Stimulated activated CD4-positive, alpha-beta T cell treated with anti-CD3 and anti-CD28 coated beads, TNF-alpha, amount 100 ng/mL, for 1 hour (primary cell): ENCODE results near the gene ZNF846.
"Not testable (repeated sequence)": the region's sequence is repeated elsewhere in the genome, so short reads cannot be mapped to it uniquely, and the experiment has no call there.

Source experiments
- DNase-seq, 3 donors: peaks; one replicate each; pipeline ENCODE4 v3.0.0-alpha.2; 2020; ENCODE audit warnings: low read depth in 3 of 3, low spot score in 1 of 3

Gene ZNF846

DNA sequence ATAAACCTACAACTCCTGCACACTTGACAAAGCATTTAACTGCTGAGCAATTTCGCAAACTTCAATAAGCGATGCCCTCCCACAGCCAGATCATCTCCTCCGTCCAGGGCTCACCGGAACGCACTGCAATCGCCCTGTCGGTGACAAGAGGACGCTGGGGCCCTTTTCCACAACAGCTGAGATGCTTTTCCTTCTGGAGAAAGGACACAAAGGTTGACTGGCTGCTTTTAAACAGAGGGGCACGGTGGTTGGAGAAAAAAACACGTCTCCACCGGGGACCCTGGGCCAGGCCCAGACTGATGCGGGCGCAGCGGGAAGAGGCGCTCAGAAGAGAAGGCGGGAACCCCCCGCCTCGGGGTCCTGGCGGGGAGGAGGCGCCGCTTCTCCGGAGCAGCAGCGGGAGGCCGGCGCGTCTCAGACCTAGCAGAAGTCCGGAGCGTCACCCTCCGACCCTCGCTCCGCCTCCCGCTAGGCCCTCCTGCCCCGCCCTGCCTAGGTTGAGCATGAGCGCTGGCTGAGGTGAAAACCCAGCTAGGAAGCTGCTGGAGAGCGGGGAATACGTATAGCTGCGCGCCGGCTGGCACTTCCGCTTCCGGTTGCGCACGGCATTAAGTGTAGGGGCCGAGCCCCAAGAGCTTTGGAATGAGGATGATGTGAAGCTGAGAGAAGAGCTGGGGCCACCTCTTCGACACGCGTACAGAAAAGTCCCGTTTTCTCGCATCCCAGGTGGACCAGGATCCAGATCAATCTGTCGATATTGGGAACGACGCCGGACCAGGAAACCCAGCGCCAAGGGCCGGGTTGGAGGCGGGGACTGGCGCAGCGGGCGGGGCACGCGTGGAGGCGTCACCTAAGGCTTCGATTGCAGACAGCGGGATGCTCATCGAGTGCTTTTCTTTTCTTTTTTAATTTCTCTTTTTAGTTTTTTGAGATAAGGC, at the start of gene ZNF846:
Gene ZNF846 (minus strand): TSS at position 564 of the 938 bp plus-strand sequence. CDS start 3,788 bp downstream, outside the sequence.
- peak; percentile 74 to 86 (median 78) for DNase-seq

DNA sequence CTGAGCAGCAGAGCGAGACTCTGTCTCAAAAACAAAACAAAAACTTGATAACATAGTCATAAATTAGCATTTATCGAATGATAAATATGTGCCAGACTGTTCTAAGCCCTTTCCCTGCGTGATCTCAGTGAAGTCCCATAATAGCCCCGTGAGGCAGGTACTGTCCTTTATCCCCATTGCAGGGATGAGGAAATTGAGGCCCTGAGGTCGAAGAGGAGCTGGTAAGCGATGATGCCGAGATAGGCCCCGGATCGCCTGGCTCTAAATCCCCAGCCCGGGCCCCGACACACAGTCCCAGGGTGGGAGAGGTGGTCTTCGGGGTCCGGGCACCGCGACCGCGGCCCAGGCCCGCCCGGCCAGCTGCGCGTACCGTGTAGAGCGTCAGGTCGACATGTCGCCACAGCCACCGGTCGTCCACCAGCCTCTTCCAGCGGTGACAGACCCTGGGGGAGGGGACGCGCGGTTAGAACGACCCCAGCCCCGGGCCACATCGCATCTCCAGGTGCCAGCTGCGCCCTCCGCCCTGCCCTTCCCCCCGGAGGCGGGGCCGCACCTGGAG, 49.7 kb upstream of the ZNF846 start:
- no peak for DNase-seq

GRCh38 chr19:9811139-9811538, 42.6 kb upstream of the ZNF846 start:
- DNase-seq, result no peak

DNA sequence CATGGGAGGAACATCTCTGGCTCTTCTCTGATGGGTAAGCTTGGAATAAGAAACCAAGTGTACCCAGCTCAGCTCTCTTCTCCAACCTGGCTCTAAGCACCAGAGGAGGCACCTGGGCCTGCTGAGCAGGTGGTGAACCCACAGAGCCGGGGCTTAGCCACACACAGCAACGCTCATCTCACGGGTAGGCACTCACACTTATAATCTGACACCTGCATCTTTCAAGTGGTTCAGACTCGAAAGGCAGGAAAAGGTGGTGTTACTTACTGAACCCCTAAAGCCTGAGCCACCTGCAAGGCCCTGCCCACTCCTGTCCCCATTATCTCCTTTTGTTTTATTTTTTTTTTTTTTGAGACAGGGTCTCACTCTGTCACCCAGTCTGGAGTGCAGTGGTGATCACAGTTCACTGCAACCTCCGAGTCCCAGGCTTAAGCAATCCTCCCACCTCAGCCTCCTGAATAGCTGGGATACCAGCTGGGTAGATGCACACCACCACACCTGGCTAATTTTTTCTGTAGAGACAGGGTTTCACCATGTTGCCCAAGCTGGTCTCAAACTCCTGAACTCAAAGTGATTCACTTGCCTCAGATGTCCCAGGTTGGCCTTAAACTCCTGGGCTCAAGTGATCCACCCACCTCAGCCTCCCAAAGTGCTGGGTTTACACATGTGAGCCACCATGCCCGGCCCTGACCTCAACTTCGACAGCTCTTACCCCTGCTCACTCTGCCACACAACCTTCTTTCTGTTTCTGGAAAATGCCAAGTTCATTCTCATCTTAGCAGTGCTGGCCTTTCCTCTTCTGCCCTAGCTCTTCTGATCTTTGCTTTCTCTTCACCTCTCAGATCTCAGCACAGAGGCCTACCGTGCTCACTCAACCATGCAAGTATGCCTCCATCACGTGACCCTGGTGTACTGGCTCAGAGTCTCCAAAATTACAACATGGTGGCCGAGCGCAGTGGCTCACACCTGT, 40.6 kb upstream of the ZNF846 start:
- DNase-seq, result no peak

GRCh38 chr19:9806803-9807202, 38.3 kb upstream of the ZNF846 start:
- DNase-seq, result no peak

DNA sequence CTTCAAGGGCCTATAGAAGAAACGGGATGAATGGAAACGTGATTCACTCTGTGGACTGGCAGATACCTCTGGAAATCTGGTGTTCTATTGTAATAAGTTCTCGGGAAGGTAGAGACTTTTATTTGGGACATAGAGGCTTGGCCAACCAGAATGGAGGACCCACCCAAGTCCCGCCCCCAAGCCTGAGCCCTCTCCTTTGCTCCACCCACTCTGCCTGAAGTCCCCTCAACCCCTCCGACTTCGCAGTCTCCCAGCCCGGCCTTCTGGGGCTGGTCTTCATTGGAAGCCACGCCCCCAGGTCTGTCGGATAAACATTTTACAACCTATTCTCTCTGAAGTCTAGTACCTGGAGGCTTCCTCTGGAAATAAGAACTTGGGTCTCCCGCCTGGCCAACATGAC, 33.4 kb upstream of the ZNF846 start:
- DNase-seq, result no peak

GRCh38 chr19:9799162-9799561, 30.6 kb upstream of the ZNF846 start:
- no peak for DNase-seq

DNA sequence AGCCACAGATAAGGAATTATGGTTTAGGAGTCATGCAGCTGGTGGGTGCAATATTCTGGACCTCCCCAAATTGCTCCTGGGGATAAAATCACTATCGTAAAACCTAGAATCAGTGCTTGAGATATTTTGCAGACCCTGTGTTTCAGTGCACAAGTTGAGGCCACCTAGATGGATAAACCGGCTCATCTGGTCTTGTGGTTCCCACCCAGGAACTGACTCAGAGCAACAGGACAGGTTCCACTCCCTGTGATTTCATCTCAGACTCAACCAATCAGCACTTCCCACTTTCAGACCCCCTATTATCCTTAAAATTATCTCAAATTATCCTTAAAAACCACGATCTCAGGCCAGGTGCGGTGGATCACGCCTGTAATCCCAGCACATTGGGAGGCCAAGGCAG, 29.3 kb upstream of the ZNF846 start:
- no peak for DNase-seq

DNA sequence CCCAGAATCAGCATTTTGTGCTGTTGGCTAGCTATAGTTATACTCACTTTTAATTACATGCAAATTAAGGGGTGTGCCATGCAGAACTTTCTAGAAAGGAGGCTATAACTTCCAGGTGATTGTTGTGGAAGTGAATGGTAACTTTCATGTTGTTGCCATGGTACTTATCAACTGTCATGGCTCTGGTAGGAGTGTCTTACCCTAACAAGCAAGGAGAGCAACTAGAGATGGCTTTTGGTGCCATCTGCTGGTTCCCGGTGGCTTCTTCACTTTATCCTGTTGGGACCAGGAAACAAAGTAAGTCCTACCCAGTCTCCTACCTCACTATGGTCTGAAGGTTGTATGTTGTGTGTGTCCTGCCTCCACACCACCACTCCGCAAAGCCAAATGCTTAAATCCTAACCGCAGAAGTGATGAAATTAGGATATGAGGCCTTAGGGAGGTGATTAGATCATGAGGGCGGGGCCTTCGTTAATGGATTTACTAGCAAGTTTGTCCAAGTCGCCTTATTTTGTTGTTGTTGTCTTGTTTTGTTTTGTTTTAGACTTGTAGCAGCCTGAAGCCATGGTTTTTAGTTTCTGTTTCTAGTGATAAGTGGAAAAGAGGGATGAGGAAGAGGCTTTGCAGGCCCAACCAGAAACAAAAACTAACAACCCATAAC, 27.7 kb upstream of the ZNF846 start:
- peak; percentile 56 to 67 (median 65) for DNase-seq

DNA sequence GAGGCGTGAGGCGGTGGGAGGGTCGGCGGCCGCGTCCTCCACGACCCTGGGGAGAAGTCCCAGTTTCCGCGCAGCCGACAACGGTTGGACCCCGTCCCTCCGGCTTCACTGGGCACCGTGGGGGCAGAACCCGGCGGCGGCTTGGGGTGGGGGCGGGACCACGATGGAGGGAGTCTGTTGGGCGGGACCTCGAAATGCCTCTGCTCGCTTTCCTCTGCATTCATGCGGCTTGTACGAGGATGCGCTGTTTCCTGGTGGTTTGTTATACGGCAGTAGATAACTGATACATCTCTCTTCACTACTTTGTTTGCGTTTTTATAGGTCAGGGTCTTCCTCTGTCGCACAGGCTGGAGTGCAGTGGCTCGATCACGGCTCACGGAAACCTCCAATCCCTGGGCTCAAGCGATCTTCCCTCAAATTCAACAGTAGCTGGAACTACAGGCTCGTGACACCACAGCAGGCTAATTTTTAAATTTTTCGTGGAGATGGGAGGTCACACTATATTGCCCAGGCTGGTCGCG, 24.6 kb upstream of the ZNF846 start:
- DNase-seq, result peak in 2 of 3 donors; percentile 30 to 46

DNA sequence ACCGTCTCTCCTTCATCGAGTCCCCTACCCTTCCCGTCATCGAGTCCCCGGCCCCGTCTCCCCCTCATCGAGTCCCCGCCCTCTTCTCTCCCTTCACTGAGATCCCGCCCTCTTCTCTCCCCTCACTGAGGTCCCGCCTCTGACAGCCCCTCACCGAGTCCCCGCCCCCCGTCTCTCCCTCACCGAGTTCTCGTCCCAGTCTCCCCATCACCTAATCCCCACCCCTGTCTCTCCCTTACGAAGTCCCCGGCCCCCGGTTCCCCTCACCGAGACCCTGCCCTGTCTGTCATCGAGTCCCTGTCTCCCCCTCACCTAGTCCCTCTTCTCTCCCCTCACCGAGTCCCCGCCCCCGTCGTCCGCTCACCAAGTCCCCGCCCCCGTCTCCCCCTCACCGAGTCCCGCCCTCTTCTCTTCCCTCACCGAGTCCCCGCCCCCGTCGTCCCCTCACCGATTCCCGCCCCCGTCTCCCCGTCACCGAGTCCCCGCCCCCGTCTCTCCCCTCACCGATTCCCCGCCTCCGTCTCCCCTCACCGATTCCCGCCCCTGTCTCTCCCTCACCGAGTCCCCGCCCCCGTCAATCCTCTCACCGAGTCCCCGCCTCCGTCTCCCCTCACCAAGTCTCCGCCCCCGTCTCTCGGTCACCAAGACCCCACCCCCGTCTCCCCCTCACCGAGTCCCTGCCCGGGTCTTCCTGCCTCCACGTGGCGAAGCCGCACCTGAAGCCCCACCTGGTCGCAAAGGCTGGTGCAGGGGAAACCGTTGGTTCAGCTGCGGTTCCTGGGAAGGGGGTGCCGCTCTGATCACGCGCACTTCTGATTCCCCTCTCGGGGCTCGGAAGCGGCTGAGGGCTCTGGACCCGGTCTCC, 23.9 kb upstream of the ZNF846 start:
- peak; percentile 82 to 89 (median 83) for DNase-seq

- peak; percentile 83 to 95 (median 83) for DNase-seq
Measured at GRCh38 chr19:9791552-9792205, 23.1 kb upstream of the ZNF846 start.

GRCh38 chr19:9791073-9791367, 22.5 kb upstream of the ZNF846 start:
- not testable (repeated sequence) for DNase-seq

DNA sequence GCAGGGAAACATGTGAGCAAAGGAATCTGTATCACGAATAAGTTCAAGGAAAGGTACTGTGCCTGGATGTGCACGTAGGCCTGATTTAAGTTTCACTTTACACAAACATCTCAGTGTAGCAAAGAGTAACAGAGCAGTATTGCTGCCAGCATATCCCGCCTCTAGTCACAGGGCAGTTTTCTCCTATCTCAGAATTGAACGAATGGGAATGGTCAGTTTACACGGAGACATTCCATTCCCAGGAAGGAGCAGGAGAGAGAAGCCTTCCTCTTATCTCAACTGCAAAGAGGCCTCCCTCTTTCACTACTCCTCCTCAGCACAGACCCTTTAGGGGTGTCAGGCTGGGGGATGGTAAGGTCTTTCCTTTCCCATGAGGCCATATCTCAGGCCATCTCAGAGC, 21.0 kb upstream of the ZNF846 start:
- not testable (repeated sequence) for DNase-seq

DNA sequence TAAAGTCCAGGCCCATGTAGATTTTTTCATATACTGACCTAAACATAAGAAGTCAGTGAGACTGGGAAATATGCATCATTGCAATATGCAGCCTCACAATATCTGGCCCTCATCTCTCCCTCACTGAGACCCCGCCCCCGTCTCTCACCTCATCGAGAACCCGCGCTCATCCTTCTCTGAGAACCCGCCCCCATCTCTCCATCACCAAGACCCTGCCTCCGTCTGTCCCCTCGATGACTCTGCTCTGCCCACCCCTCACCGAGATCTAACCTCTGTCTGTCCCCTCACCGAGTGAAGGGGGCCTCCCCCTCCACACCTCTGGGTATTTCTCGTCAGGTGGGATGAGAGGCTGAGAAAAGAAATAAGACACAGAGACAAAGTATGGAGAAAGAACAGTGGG, 20.5 kb upstream of the ZNF846 start:
- DNase-seq, result no peak

DNA sequence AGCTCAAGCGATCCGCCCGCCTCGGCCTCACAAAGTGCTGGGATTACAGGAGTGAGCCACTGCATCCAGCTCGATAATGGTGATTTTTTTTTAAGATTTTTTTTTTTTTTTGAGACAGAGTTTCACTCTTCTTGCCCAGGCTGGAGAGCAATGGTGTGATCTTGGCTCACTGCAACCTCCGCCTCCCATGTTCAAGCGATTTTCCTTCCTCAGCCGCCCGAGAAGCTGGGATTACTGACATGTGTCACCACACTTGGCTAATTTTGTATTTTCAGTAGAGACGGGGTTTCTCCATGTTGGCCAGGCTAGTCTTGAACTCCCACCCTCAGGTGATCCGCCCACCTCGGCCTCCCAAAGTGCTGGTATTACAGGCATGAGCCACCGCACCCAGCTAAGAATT, 20.1 kb upstream of the ZNF846 start:
- DNase-seq, result not testable (repeated sequence)

- DNase-seq, result no peak
Measured at GRCh38 chr19:9786819-9787218, 18.3 kb upstream of the ZNF846 start.

DNA sequence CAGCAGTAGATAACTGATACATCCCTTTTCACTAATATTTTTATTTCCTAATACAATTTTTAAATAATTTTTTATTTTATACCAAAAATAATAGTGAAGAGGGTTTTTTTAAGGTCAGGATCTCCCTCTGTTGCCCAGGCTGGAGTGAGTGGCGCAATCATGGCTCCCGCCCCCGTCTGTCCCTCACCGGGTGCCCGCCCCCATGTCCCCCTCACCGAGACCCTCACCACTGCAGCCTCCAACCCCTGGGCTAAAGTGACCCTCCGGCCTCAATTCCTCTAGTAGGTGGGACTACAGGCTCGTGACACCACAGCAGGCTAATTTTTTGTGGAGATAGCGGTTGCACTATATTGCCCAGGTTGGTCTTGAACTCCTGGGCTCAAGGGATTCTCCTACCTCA, 17.8 kb upstream of the ZNF846 start:
- no peak for DNase-seq
